ENCODE data around the gene WDR73. TPM values are rescaled to one million over a fixed set of nuclear protein-coding genes. Genes with fewer than 3 reads are reported as not detected.

The WDR73 gene
- total RNA-seq, 1 donor from 2014 or later = 46.8 TPM

GRCh38 chr15:84621358-84621979, 32.6 kb downstream of the WDR73 start:
- H3K27ac ChIP-seq = no peak overlapping the region
- peaks cover 65% of the 10 kb centered on the region for H3K36me3 Mint-ChIP-seq
- H3K4me1 Mint-ChIP-seq = no peaks in the 10 kb centered on the region
- no peaks in the 10 kb centered on the region for H3K4me1 ChIP-seq
- H3K27ac Mint-ChIP-seq = no peak overlapping the region
- DNase-seq (ENCODE audit: low spot score) = no peak
- no peak for TF ChIP-seq EZH2 (IDR thresholded peaks at IDR 0.05)
- TF ChIP-seq EZH2phosphoT487 (IDR thresholded peaks at IDR 0.05) = no peak
- TF ChIP-seq CTCF (IDR thresholded peaks at IDR 0.05) = no peak
- no peaks in the 10 kb centered on the region for H3K27me3 ChIP-seq
- H3K4me3 Mint-ChIP-seq = no peak overlapping the region
- peaks cover 2% of the 10 kb centered on the region for H3K27me3 Mint-ChIP-seq (ENCODE audit: insufficient read depth, low read depth)
- H3K36me3 ChIP-seq = peaks cover 7% of the 10 kb centered on the region
- H2AFZ ChIP-seq (replicated peaks) = no peak overlapping the region
- no peak overlapping the region for H3K4me3 ChIP-seq
- no peaks in the 10 kb centered on the region for H3F3A ChIP-seq (ENCODE audit: low read depth)
- H3K4me2 ChIP-seq = no peak overlapping the region
- no peaks in the 10 kb centered on the region for H4K20me1 ChIP-seq (ENCODE audit: low read depth)
- no peaks in the 10 kb centered on the region for H3K79me2 ChIP-seq (ENCODE audit: low read depth)
- peaks cover 9% of the 10 kb centered on the region for H3K9me3 ChIP-seq (ENCODE audit: low read depth)
- H3K9ac ChIP-seq = no peak overlapping the region
- H3K9me3 Mint-ChIP-seq = peaks cover 47% of the 10 kb centered on the region

GRCh38 chr15:84620626-84621025, 33.5 kb downstream of the WDR73 start:
- no peaks in the 10 kb centered on the region for H4K20me1 ChIP-seq (ENCODE audit: low read depth)
- H3K27me3 ChIP-seq = no peaks in the 10 kb centered on the region
- no peak overlapping the region for H3K9ac ChIP-seq
- no peaks in the 10 kb centered on the region for H3F3A ChIP-seq (ENCODE audit: low read depth)
- Mint-ChIP-seq H3K27ac (no peak overlapping the region), H3K27me3 (ENCODE audit: insufficient read depth, low read depth) (peaks cover 2% of the 10 kb centered on the region), H3K4me3 (no peak overlapping the region), H3K4me1 (no peaks in the 10 kb centered on the region), H3K36me3 (peaks cover 65% of the 10 kb centered on the region), H3K9me3 (peaks cover 47% of the 10 kb centered on the region)
- TF ChIP-seq CTCF (IDR thresholded peaks at IDR 0.05) (no peak), EZH2phosphoT487 (IDR thresholded peaks at IDR 0.05) (no peak), EZH2 (IDR thresholded peaks at IDR 0.05) (no peak)
- H3K4me2 ChIP-seq = no peak overlapping the region
- no peak overlapping the region for H3K27ac ChIP-seq
- no peak for DNase-seq (ENCODE audit: low spot score)
- H3K36me3 ChIP-seq = peaks cover 7% of the 10 kb centered on the region
- H3K4me3 ChIP-seq = no peak overlapping the region
- no peaks in the 10 kb centered on the region for H3K4me1 ChIP-seq
- no peak overlapping the region for H2AFZ ChIP-seq (replicated peaks)
- H3K79me2 ChIP-seq (ENCODE audit: low read depth) = no peaks in the 10 kb centered on the region
- H3K9me3 ChIP-seq (ENCODE audit: low read depth) = peaks cover 9% of the 10 kb centered on the region

GRCh38 chr15:84616235-84616634, 37.8 kb downstream of the WDR73 start:
- Histone ChIP-seq H2AFZ (replicated peaks) (no peak overlapping the region), H3K36me3 (peaks cover 2% of the 10 kb centered on the region), H3K4me1 (no peaks in the 10 kb centered on the region), H3K4me2 (no peak overlapping the region), H3K27ac (no peak overlapping the region), H3K79me2 (ENCODE audit: low read depth) (no peaks in the 10 kb centered on the region), H3K9ac (no peak overlapping the region), H3K27me3 (no peaks in the 10 kb centered on the region), H3F3A (ENCODE audit: low read depth) (no peaks in the 10 kb centered on the region), H4K20me1 (ENCODE audit: low read depth) (no peaks in the 10 kb centered on the region), H3K9me3 (ENCODE audit: low read depth) (peaks cover 5% of the 10 kb centered on the region), H3K4me3 (no peak overlapping the region)
- peaks cover 23% of the 10 kb centered on the region for H3K9me3 Mint-ChIP-seq
- TF ChIP-seq EZH2phosphoT487 (IDR thresholded peaks at IDR 0.05) (no peak), EZH2 (IDR thresholded peaks at IDR 0.05) (no peak), CTCF (IDR thresholded peaks at IDR 0.05) (no peak)
- H3K36me3 Mint-ChIP-seq = peaks cover 53% of the 10 kb centered on the region
- H3K4me3 Mint-ChIP-seq = no peak overlapping the region
- H3K27me3 Mint-ChIP-seq (ENCODE audit: insufficient read depth, low read depth) = peaks cover 2% of the 10 kb centered on the region
- DNase-seq (ENCODE audit: low spot score) = no peak
- no peaks in the 10 kb centered on the region for H3K4me1 Mint-ChIP-seq
- H3K27ac Mint-ChIP-seq = no peak overlapping the region
